ENCODE data around the gene UBB. TPM values are rescaled to one million over a fixed set of nuclear protein-coding genes. Genes with fewer than 3 reads are reported as not detected.

Gene UBB
- total RNA-seq, 4 donors from 2014 or later, result 535 to 1,039 (median 667) TPM

DNA sequence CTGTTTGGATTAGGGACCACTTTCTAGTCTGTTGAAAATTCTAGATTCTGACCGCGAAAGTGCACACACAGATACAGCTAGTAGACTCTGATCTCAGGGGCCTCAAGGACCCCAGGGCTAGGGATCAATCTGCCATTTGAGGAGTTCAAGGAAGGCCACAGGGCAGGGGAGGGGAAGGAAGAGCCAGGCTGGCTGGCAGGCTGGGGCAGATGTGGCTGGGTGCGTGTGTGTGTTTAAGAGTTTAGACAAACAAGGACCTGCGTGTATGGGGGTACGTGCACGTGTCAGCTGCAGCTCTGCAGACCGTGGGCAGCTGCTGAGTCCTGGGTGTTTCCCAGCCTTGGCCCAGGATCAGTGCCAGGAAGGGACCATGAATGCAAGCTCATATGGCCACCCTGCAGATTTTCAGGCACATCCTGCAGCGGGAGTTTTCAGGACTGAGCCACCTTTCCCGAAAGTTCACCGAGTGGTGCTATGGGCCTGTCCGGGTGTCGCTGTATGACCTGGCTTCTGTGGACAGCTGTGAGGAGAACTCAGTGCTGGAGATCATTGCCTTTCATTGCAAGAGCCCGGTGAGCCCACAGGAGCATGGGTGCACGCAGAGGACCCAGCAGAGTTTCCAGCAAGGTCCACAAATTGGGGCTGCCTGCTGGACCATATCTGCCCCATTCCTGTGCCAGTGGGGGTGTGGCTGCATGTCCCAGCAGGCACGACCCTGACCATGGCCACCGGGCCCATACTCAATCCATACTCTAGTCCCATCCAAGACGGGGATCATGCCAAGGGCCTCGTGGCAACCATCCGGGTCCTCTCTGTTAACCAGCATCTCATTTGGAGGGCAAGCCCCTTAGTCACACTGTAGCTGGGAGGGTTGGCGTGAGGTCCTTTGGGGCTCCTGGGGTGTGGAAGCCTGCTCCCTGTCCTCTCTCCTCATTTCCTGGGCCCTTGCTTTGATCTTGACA is 45.1 kb downstream of the UBB start:
- Histone ChIP-seq H3K9me3 (no peaks in the 10 kb centered on the region), H3K36me3 (no peaks in the 10 kb centered on the region), H3K4me1 (no peaks in the 10 kb centered on the region), H3K27ac (no peak overlapping the region), H3K4me3 (no peak overlapping the region), H3K27me3 (no peaks in the 10 kb centered on the region)
- no peak for DNase-seq
- TF ChIP-seq, protein P1, sequence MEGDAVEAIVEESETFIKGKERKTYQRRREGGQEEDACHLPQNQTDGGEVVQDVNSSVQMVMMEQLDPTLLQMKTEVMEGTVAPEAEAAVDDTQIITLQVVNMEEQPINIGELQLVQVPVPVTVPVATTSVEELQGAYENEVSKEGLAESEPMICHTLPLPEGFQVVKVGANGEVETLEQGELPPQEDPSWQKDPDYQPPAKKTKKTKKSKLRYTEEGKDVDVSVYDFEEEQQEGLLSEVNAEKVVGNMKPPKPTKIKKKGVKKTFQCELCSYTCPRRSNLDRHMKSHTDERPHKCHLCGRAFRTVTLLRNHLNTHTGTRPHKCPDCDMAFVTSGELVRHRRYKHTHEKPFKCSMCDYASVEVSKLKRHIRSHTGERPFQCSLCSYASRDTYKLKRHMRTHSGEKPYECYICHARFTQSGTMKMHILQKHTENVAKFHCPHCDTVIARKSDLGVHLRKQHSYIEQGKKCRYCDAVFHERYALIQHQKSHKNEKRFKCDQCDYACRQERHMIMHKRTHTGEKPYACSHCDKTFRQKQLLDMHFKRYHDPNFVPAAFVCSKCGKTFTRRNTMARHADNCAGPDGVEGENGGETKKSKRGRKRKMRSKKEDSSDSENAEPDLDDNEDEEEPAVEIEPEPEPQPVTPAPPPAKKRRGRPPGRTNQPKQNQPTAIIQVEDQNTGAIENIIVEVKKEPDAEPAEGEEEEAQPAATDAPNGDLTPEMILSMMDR (IDR thresholded peaks at IDR 0.05), result no peak
- TF ChIP-seq POLR2A (IDR thresholded peaks at IDR 0.05), result no peak
- intact Hi-C loops (cut with DNase I; ENCODE audit: low total_unique reads), result no loop called here

DNA sequence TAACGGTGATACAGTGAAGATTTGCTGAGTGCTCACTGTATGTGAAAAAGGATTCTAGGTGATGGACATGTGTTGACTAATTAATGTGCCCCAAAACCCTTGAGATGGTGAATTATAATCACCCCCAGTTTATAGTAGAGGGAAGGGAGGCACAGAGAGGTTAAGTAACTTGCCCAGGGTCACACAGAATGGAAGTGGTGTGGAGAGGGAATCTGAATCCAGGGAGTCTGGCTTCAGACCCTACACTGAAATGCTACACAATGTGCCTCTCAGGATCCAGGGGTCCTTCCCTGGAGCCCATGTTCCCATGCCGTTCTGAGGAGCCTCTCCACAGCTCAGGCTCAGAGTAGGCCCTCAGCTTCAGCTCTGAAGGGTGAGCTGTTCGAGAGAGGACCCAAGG is 46.1 kb downstream of the UBB start:
- H3K4me3 ChIP-seq, result no peak overlapping the region
- no peak for TF ChIP-seq POLR2A (IDR thresholded peaks at IDR 0.05)
- TF ChIP-seq, protein P1 (IDR thresholded peaks at IDR 0.05), result no peak
- no peak overlapping the region for H3K27ac ChIP-seq
- no peaks in the 10 kb centered on the region for H3K27me3 ChIP-seq
- intact Hi-C loops (cut with DNase I; ENCODE audit: low total_unique reads), result no loop called here
- DNase-seq, result no peak
- H3K9me3 ChIP-seq, result no peaks in the 10 kb centered on the region
- H3K36me3 ChIP-seq, result no peaks in the 10 kb centered on the region
- H3K4me1 ChIP-seq, result no peaks in the 10 kb centered on the region

DNA sequence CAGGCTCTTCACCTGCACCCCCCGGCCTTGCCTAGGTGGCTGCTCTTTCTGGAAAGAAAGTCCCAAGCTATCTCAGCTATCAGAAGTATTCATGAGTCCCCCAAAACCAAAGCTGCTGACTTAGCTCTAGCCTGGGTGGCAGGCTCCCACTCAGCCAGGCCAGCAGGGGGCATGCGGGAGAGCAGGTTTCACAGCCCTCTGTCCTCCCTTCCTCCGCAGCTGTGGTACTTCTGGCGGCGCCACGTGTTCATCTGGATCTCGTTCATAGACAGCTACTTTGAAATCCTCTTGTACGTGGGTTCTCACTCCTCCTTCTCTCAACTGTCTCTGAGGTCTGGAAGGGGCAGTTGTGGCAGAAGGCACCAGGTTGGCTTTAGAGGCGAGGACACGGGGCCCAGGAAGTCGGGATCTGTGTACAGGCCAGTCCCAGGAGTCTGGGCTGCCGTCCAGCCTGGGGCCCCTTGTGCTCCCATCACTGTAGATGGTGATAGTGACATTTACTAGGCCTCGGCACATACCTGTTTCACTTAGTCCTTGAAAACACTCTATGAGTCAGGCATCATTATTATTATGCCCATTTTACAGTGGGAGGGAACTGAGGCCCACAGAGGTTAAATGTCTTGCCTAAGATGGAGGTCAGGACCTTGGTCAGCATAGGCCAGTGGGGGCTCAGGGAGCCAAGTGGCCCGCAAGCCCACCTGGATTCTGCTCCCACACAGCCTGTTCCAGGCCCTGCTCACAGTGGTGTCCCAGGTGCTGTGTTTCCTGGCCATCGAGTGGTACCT is 47.4 kb downstream of the UBB start:
- no peak overlapping the region for H3K27ac ChIP-seq
- H3K9me3 ChIP-seq, result no peaks in the 10 kb centered on the region
- TF ChIP-seq POLR2A (IDR thresholded peaks at IDR 0.05), result no peak
- TF ChIP-seq, protein P1 (IDR thresholded peaks at IDR 0.05), result peak in 3 of 4 experiments; percentile 36 to 48 (median 43)
- DNase-seq, result peak; percentile 52 to 56
- intact Hi-C loops (cut with DNase I; ENCODE audit: low total_unique reads), result no loop called here
- H3K36me3 ChIP-seq, result no peaks in the 10 kb centered on the region
- H3K4me3 ChIP-seq, result no peak overlapping the region
- H3K4me1 ChIP-seq, result no peaks in the 10 kb centered on the region
- H3K27me3 ChIP-seq, result no peaks in the 10 kb centered on the region

DNA sequence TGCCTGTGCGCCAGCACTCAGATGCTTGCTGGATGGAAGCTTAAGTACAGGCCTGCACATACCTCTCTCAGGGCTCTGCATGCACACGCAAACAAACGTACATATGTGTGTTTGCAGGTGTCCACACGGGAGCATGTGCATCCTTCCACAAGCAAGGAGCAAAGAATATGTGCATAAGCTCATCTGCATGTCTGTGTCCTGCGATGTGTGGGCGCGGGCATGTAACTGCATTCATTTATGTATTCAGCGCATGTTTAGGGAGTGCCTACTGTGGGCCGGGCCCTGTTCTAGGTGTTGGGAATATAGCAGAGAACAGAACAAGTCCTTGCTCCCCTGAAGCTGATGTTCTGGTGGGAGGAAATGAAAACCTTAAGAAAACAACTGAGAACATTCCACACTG is 48.2 kb downstream of the UBB start:
- Histone ChIP-seq H3K4me3 (no peak overlapping the region), H3K27ac (no peak overlapping the region), H3K9me3 (no peaks in the 10 kb centered on the region), H3K36me3 (no peaks in the 10 kb centered on the region), H3K4me1 (no peaks in the 10 kb centered on the region), H3K27me3 (no peaks in the 10 kb centered on the region)
- DNase-seq, result no peak
- intact Hi-C loops (cut with DNase I; ENCODE audit: low total_unique reads), result no loop called here
- no peak for TF ChIP-seq POLR2A (IDR thresholded peaks at IDR 0.05)
- TF ChIP-seq, protein P1 (IDR thresholded peaks at IDR 0.05), result no peak

DNA sequence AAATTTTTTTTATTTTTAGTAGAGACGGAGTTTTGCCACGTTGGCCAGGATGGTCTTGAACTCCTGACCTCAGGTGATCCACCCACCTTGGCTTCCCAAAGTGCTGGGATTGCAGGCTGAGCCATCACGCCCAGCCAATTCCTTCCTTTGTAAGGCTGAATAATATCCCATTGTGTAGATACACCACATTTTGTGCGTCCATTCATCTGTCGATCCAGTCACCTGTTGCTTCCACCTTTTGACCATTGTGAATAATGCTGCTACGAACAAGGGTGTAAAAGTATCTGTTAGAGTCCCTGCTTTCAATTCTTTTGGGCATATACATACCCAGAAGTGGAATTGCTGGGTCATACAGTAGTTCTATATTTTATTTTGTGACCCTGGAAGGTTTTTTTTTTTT is 49.8 kb downstream of the UBB start:
- H3K36me3 ChIP-seq, result no peaks in the 10 kb centered on the region
- no peaks in the 10 kb centered on the region for H3K4me1 ChIP-seq
- H3K9me3 ChIP-seq, result no peaks in the 10 kb centered on the region
- intact Hi-C loops (cut with DNase I; ENCODE audit: low total_unique reads), result no loop called here
- H3K27ac ChIP-seq, result no peak overlapping the region
- H3K27me3 ChIP-seq, result no peaks in the 10 kb centered on the region
- no peak for DNase-seq
- no peak overlapping the region for H3K4me3 ChIP-seq
- no peak for TF ChIP-seq POLR2A (IDR thresholded peaks at IDR 0.05)
- TF ChIP-seq, protein P1 (IDR thresholded peaks at IDR 0.05), result no peak
